OCI-LY3 (cell line): ENCODE data around the gene SAP130.

Experiments used
- H2AFZ ChIP-seq: fragments of 200-600, 300-600 bp; shearing (Covaris generic); 2 replicates; pipeline ENCODE4 v1.6.0; 2014; ENCODE audit warnings: antibody characterized with exemption, low read depth, low read length
- H3K27ac ChIP-seq: fragments of 200-600, 300-600 bp; sonication (generic); 2 replicates; pipeline ENCODE4 v1.5.1; 2014; ENCODE audit warnings: mild to moderate bottlenecking, low read length, moderate library complexity, mixed read lengths
- H3K27me3 ChIP-seq: fragments of 200-600, 300-600 bp; sonication (generic); 2 replicates; pipeline ENCODE4 v1.6.1; 2014; ENCODE audit warnings: low read depth, low read length, mixed read lengths
- H3K36me3 ChIP-seq: fragments of 200-600, 300-600 bp; sonication (generic); replicated peaks from 2 replicates; pipeline ENCODE3; 2014; ENCODE audit warnings: low read depth, low read length, mixed read lengths
- H3K4me1 ChIP-seq: fragments of 300-600, 200-600 bp; sonication (generic); 2 replicates; pipeline ENCODE4 v1.6.1; 2014; ENCODE audit warnings: low read length, mixed read lengths
- H3K4me2 ChIP-seq: fragments of 200-600, 300-600 bp; sonication (generic); 2 replicates; pipeline ENCODE4 v1.6.1; 2014; ENCODE audit warnings: low read length, mixed read lengths
- H3K4me3 ChIP-seq: fragments of 300-600, 200-600 bp; sonication (generic); 2 replicates; pipeline ENCODE4 v1.5.1; 2014; ENCODE audit warnings: antibody characterized with exemption, mild to moderate bottlenecking, low read length, moderate library complexity
- H3K79me2 ChIP-seq: fragments of 300-600, 200-600 bp; shearing (Covaris generic); 2 replicates; pipeline ENCODE4 v1.6.1; 2014; ENCODE audit warnings: mild to moderate bottlenecking, low read length, mixed read lengths
- H3K9ac ChIP-seq: fragments of 300-600, 200-600 bp; shearing (Covaris generic); 2 replicates; pipeline ENCODE4 v1.6.0; 2014; ENCODE audit warnings: mild to moderate bottlenecking, low read length, moderate library complexity
- H3K9me3 ChIP-seq: fragments of 200-600, 300-600 bp; shearing (Covaris generic); 2 replicates; pipeline ENCODE4 v1.6.1; 2014; ENCODE audit warnings: low read length, mixed read lengths; ENCODE audit not compliant: insufficient read depth
- H4K20me1 ChIP-seq: fragments of 200-600, 300-600 bp; sonication (generic); 2 replicates; pipeline ENCODE4 v1.6.1; 2016; ENCODE audit warnings: low read length, mixed read lengths; ENCODE audit not compliant: insufficient read depth
- EZH2phosphoT487 ChIP-seq: fragments of 200-600 bp; shearing (Covaris generic); IDR thresholded peaks from 2 replicates; pipeline ENCODE4 v1.6.1; 2018; ENCODE audit warnings: antibody characterized with exemption, mixed run types, low read depth
- TF ChIP-seq, protein P1 (sequence below): fragments of 200-600, 300-600 bp; sonication (generic); IDR thresholded peaks from 2 replicates; pipeline ENCODE4 v1.5.1; 2014; ENCODE audit warnings: antibody characterized with exemption, low read length, low read depth

SAP130 gene

GRCh38 chr2:127986548-127987079 is 41.2 kb downstream of the SAP130 start:
- Histone ChIP-seq H3K27me3 (no peaks in the 10 kb centered on the region), H3K27ac (no peak overlapping the region), H3K36me3 (peaks cover 20% of the 10 kb centered on the region), H3K4me1 (no peaks in the 10 kb centered on the region), H3K4me2 (no peak overlapping the region), H3K9me3 (no peaks in the 10 kb centered on the region), H3K79me2 (no peaks in the 10 kb centered on the region), H2AFZ (no peak overlapping the region), H3K4me3 (no peak overlapping the region), H3K9ac (no peak overlapping the region), H4K20me1 (0 out of 2 replicates have a peak, but pooled peaks cover 2% of the 10 kb centered on the region)
- no peak for TF ChIP-seq EZH2phosphoT487
- TF ChIP-seq, protein P1, sequence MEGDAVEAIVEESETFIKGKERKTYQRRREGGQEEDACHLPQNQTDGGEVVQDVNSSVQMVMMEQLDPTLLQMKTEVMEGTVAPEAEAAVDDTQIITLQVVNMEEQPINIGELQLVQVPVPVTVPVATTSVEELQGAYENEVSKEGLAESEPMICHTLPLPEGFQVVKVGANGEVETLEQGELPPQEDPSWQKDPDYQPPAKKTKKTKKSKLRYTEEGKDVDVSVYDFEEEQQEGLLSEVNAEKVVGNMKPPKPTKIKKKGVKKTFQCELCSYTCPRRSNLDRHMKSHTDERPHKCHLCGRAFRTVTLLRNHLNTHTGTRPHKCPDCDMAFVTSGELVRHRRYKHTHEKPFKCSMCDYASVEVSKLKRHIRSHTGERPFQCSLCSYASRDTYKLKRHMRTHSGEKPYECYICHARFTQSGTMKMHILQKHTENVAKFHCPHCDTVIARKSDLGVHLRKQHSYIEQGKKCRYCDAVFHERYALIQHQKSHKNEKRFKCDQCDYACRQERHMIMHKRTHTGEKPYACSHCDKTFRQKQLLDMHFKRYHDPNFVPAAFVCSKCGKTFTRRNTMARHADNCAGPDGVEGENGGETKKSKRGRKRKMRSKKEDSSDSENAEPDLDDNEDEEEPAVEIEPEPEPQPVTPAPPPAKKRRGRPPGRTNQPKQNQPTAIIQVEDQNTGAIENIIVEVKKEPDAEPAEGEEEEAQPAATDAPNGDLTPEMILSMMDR, result no peak

GRCh38 chr2:127985735-127986134 is 42.1 kb downstream of the SAP130 start:
- H3K9ac ChIP-seq, result no peak overlapping the region
- H3K4me3 ChIP-seq, result no peak overlapping the region
- H4K20me1 ChIP-seq, result 0 out of 2 replicates have a peak, but pooled peaks cover 2% of the 10 kb centered on the region
- H2AFZ ChIP-seq, result no peak overlapping the region
- no peaks in the 10 kb centered on the region for H3K27me3 ChIP-seq
- H3K36me3 ChIP-seq, result peaks cover 20% of the 10 kb centered on the region
- TF ChIP-seq, protein P1, result no peak
- no peak for TF ChIP-seq EZH2phosphoT487
- H3K9me3 ChIP-seq, result no peaks in the 10 kb centered on the region
- no peaks in the 10 kb centered on the region for H3K4me1 ChIP-seq
- H3K4me2 ChIP-seq, result no peak overlapping the region
- H3K79me2 ChIP-seq, result no peaks in the 10 kb centered on the region
- no peak overlapping the region for H3K27ac ChIP-seq

- Histone ChIP-seq H3K9me3 (no peaks in the 10 kb centered on the region), H3K79me2 (no peaks in the 10 kb centered on the region), H3K4me2 (no peak overlapping the region), H3K9ac (no peak overlapping the region), H3K4me3 (no peak overlapping the region), H4K20me1 (0 out of 2 replicates have a peak, but pooled peaks cover 2% of the 10 kb centered on the region), H2AFZ (no peak overlapping the region), H3K27me3 (no peaks in the 10 kb centered on the region), H3K36me3 (peaks cover 20% of the 10 kb centered on the region), H3K27ac (no peak overlapping the region), H3K4me1 (no peaks in the 10 kb centered on the region)
- no peak for TF ChIP-seq EZH2phosphoT487
Measured at GRCh38 chr2:127985026-127985734, 42.7 kb downstream of the SAP130 start.

- Histone ChIP-seq H3K36me3 (peaks cover 20% of the 10 kb centered on the region), H3K9ac (no peak overlapping the region), H3K79me2 (no peaks in the 10 kb centered on the region), H3K27me3 (no peaks in the 10 kb centered on the region), H3K4me2 (no peak overlapping the region), H4K20me1 (0 out of 2 replicates have a peak, but pooled peaks cover 2% of the 10 kb centered on the region), H3K4me3 (no peak overlapping the region), H3K9me3 (no peaks in the 10 kb centered on the region), H3K4me1 (no peaks in the 10 kb centered on the region), H2AFZ (no peak overlapping the region), H3K27ac (no peak overlapping the region)
- TF ChIP-seq EZH2phosphoT487, result no peak
- TF ChIP-seq, protein P1, result no peak
Measured at GRCh38 chr2:127984551-127984950, 43.3 kb downstream of the SAP130 start.
